ENCODE measurements around the gene ROCK2. TPM values are rescaled to one million over a fixed set of nuclear protein-coding genes. Genes with fewer than 3 reads are reported as not detected.

The ROCK2 gene
- total RNA-seq (10 to 100 TPM; 43.5 to 74.8 (median 48.3) TPM), polyA plus RNA-seq (10 to 100 TPM; 15.2 to 21.3 (median 16.8) TPM)

GRCh38 chr2:11344342-11344955, at the start of gene ROCK2:
TSS of gene ROCK2 (minus strand) at chr2:11344636. CDS start at chr2:11344136, 500 bp downstream.
- TF ChIP-seq POLR2AphosphoS5 (IDR thresholded peaks at IDR 0.05) (peak; percentile 74 to 90 (median 81)), CTCF (IDR thresholded peaks at IDR 0.05) (no peak)
- Histone ChIP-seq H3K27ac (peak within 1 kb of the TSS; percentile 98 to 100 (median 98)), H3K4me1 (peaks cover 0 to 41% (median 35%) of the 10 kb centered on the region in 4 donors), H3K36me3 (no peaks in the 10 kb centered on the region), H3K27me3 (no peaks in the 10 kb centered on the region), H3K9me3 (no peaks in the 10 kb centered on the region), H3K4me3 (peak within 1 kb of the TSS; percentile 76 to 100 (median 93))
- WGBS, 2 donors: 1% methylated on average over 90 of the region's 90 CpGs
- intact Hi-C loops (cut with DNase I): loop anchor here (2.0 to 5.0 kb wide), 5 partner anchors 68 to 212 kb away; partner anchors contain the start of genes E2F6 and SLC66A3
- peak; percentile 93 for DNase-seq

- H3K36me3 ChIP-seq: no peaks in the 10 kb centered on the region
- intact Hi-C loops (cut with DNase I): no loop called here
- H3K9me3 ChIP-seq: no peaks in the 10 kb centered on the region
- H3K27ac ChIP-seq: peak overlapping the region; percentile 41 to 69 (median 55)
- no peak for TF ChIP-seq POLR2AphosphoS5 (IDR thresholded peaks at IDR 0.05)
- no peak for TF ChIP-seq CTCF (IDR thresholded peaks at IDR 0.05)
- TF ChIP-seq EP300 (IDR thresholded peaks at IDR 0.05): no peak
- no peak for TF ChIP-seq POLR2A (IDR thresholded peaks at IDR 0.05)
- no peak overlapping the region for H3K4me3 ChIP-seq
- H3K4me1 ChIP-seq: peaks cover 0 to 31% (median 25%) of the 10 kb centered on the region in 4 donors
- WGBS, 2 donors: 78 to 87% methylated on average over 11 of the region's 11 CpGs
- H3K27me3 ChIP-seq: no peaks in the 10 kb centered on the region
- DNase-seq: no peak
These were observed 49.3 kb upstream of the ROCK2 start for GRCh38 chr2:11393711-11394236.

GRCh38 chr2:11391942-11392266, 47.5 kb upstream of the ROCK2 start:
- H3K36me3 ChIP-seq: no peaks in the 10 kb centered on the region
- no peaks in the 10 kb centered on the region for H3K27me3 ChIP-seq
- H3K4me1 ChIP-seq: peaks cover 0 to 48% (median 43%) of the 10 kb centered on the region in 4 donors
- H3K9me3 ChIP-seq: no peaks in the 10 kb centered on the region
- no peak overlapping the region for H3K4me3 ChIP-seq
- intact Hi-C loops (cut with DNase I): no loop called here
- TF ChIP-seq POLR2A (IDR thresholded peaks at IDR 0.05) (no peak), POLR2AphosphoS5 (IDR thresholded peaks at IDR 0.05) (no peak), CTCF (IDR thresholded peaks at IDR 0.05) (no peak), EP300 (IDR thresholded peaks at IDR 0.05) (no peak)
- H3K27ac ChIP-seq: peak overlapping the region in 2 of 4 donors; percentile 19 to 67
- 69 to 70% methylated on average over 3 of the region's 3 CpGs for WGBS, 2 donors
- no peak for DNase-seq

GRCh38 chr2:11390399-11390658, 45.9 kb upstream of the ROCK2 start:
- TF ChIP-seq CTCF (IDR thresholded peaks at IDR 0.05) (no peak), POLR2AphosphoS5 (IDR thresholded peaks at IDR 0.05) (no peak), POLR2A (IDR thresholded peaks at IDR 0.05) (no peak), EP300 (IDR thresholded peaks at IDR 0.05) (no peak)
- Histone ChIP-seq H3K36me3 (no peaks in the 10 kb centered on the region), H3K4me3 (no peak overlapping the region), H3K27ac (peak overlapping the region in 2 of 4 donors; percentile 24 to 57), H3K27me3 (no peaks in the 10 kb centered on the region), H3K9me3 (no peaks in the 10 kb centered on the region), H3K4me1 (peaks cover 0 to 59% (median 55%) of the 10 kb centered on the region in 4 donors)
- DNase-seq: no peak
- WGBS, 2 donors: 75% methylated on average over 5 of the region's 5 CpGs
- intact Hi-C loops (cut with DNase I): no loop called here

Measured in sigmoid colon (tissue), 7 donors.